ENCODE measurements around the gene MT1HL1. TPM values are rescaled to one million over a fixed set of nuclear protein-coding genes. Genes with fewer than 3 reads are reported as not detected.

MT1HL1 gene
- total and polyA plus RNA-seq, 2 of the 4 experiments (the other 2 are of a cell fraction), result not detected

GRCh38 chr1:237029240-237029639 is 25.0 kb upstream of the MT1HL1 start:
- no peak for TF ChIP-seq SMC3 (IDR thresholded peaks at IDR 0.05; ENCODE audit: low read depth, low read length)
- TF ChIP-seq MAFK (IDR thresholded peaks at IDR 0.05; ENCODE audit: low read depth, low read length), result no peak
- no peak for TF ChIP-seq BHLHE40 (IDR thresholded peaks at IDR 0.05; ENCODE audit: low read depth, low read length)
- no peak for TF ChIP-seq RFX5 (IDR thresholded peaks at IDR 0.05; ENCODE audit: low read depth, low read length)
- no peak for TF ChIP-seq CTCF (conservative IDR thresholded peaks at IDR 0.05; ENCODE audit: low read depth, low read length)
- no peak for TF ChIP-seq CHD1 (IDR thresholded peaks at IDR 0.05; ENCODE audit: low read depth, low read length)
- no peak for TF ChIP-seq ELK1 (IDR thresholded peaks at IDR 0.05; ENCODE audit: borderline replicate concordance, low read depth, low read length)
- TF ChIP-seq RAD21 (IDR thresholded peaks at IDR 0.05; ENCODE audit: low read length), result no peak
- TF ChIP-seq NFE2L2 (IDR thresholded peaks at IDR 0.05; ENCODE audit: low read depth, low read length), result no peak
- TF ChIP-seq FOS (IDR thresholded peaks at IDR 0.05; ENCODE audit: low read depth, low read length), result no peak
- TF ChIP-seq CEBPB (IDR thresholded peaks at IDR 0.05; ENCODE audit: low read depth, low read length), result no peak
- TF ChIP-seq USF2 (IDR thresholded peaks at IDR 0.05; ENCODE audit: low read depth, low read length), result no peak
- no CpG with 5 or more reads among the region's 3 CpGs for WGBS, 2 experiments (ENCODE audit: extremely low coverage in 2 of 2, insufficient read length in 1 of 2)
- CTCF ChIA-PET, result no interaction called here
- Histone ChIP-seq H3K23ac (ENCODE audit: low read depth, low read length) (no peak overlapping the region), H3K9ac (ENCODE audit: low read depth, low read length) (no peak overlapping the region), H3K27me3 (ENCODE audit: control insufficient read depth, insufficient read depth, low read length) (no peaks in the 10 kb centered on the region), H4K8ac (ENCODE audit: low read depth in 2 of 2, low read length in 2 of 2) (no peak overlapping the region), H3K4me1 (ENCODE audit: control insufficient read depth, insufficient read depth, low read length) (no peaks in the 10 kb centered on the region), H3K14ac (replicated peaks; ENCODE audit: low read depth, low read length) (no peak overlapping the region), H3K79me1 (ENCODE audit: low read depth in 1 of 2, low read length in 2 of 2) (no peaks in the 10 kb centered on the region), H2AFZ (replicated peaks; ENCODE audit: low read length, poor library complexity) (no peak overlapping the region), H2BK5ac (ENCODE audit: low read depth, low read length, poor library complexity, severe bottlenecking) (no peak overlapping the region), H4K5ac (ENCODE audit: low read depth, low read length) (no peak overlapping the region), H2AK5ac (ENCODE audit: low read depth, low read length) (no peak overlapping the region), H3K56ac (ENCODE audit: extremely low read depth, insufficient read depth, low read length) (no peak overlapping the region), H3K4ac (ENCODE audit: low read depth, low read length) (no peak overlapping the region), H3K27ac (ENCODE audit: insufficient read depth, low read length) (no peak overlapping the region), H2BK120ac (ENCODE audit: low read depth, low read length) (no peak overlapping the region), H2AK9ac (replicated peaks; ENCODE audit: low read depth, low read length, poor library complexity) (no peak overlapping the region), H3K18ac (ENCODE audit: low read depth, low read length) (no peak overlapping the region), H3K9me1 (ENCODE audit: insufficient read depth, low read length) (no peaks in the 10 kb centered on the region), H4K20me1 (ENCODE audit: insufficient read depth, low read length) (no peaks in the 10 kb centered on the region), H4K91ac (ENCODE audit: insufficient read depth, low read depth, low read length) (no peak overlapping the region), H3K36me3 (ENCODE audit: control insufficient read depth, insufficient read depth, low read length) (no peaks in the 10 kb centered on the region), H3K4me2 (ENCODE audit: low read depth, low read length) (no peak overlapping the region), H3K9me3 (ENCODE audit: control insufficient read depth, insufficient read depth, low read length) (peaks cover 9% of the 10 kb centered on the region), H2BK15ac (ENCODE audit: low read depth, low read length) (no peak overlapping the region), H3K4me3 (ENCODE audit: insufficient read depth, low read depth, low read length) (no peak overlapping the region), H2BK20ac (ENCODE audit: low read depth, low read length) (no peak overlapping the region)
- no peak for DNase-seq
- in situ Hi-C loops (cut with MboI; ENCODE audit: low sequenced_read_pairs), result no loop called here
- BruUV-seq (replicated peaks), result no TSS peak
- POLR2A ChIA-PET (ENCODE audit: unreplicated experiment), result no interaction called here
- intact Hi-C loops (cut with micrococcal nuclease), result no loop called here
- dilution Hi-C loops (cut with HindIII; ENCODE audit: low sequenced_read_pairs, unreplicated experiment), result no loop called here
- no peak for ATAC-seq (ENCODE audit: low read depth)

Measured in IMR-90 (cell line).